Measurements from ENCODE around the gene KIAA1328.

DNA sequence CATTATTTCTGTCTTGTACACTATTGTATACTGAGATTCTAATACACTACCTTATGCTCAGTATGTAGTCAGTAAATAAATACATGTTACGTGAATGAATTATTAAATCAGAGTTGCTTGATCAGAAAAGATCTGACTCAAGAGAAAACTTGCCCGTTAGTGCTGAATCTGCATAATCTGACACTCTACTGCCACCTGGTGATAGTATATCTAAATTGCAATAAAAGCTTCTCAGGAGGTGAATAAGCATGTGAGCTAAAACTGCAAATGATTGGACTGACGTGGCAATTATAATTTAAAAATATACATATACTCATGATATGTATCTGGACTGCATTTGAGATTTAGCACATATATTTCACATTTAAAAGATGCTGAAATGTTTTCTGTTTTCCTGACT is 70.4 kb downstream of the KIAA1328 start:
- no peak for TF ChIP-seq NR2C2 (CRISPR knock-in tag; IDR thresholded peaks at IDR 0.05)
- TF ChIP-seq NR2C2 (tag; IDR thresholded peaks at IDR 0.05), result no peak
- peak; percentile 53; the same call in 1 of the 2 replicates for TF ChIP-seq REST (IDR thresholded peaks at IDR 0.05; ENCODE audit: borderline replicate concordance)
- no peak for TF ChIP-seq REST (CRISPR knock-in tag; IDR thresholded peaks at IDR 0.05; ENCODE audit: low read depth)
- TF ChIP-seq ZNF766 (CRISPR knock-in tag; conservative IDR thresholded peaks at IDR 0.05), result no peak
- TF ChIP-seq U2AF2 (optimal IDR thresholded peaks at IDR 0.05; ENCODE audit: low read depth, low read length), result no peak
- no peak for TF ChIP-seq BHLHE40 (IDR thresholded peaks at IDR 0.05; ENCODE audit: low read length)
- TF ChIP-seq SRF (CRISPR knock-in tag; IDR thresholded peaks at IDR 0.05), result no peak
- no peak for TF ChIP-seq NFYB (IDR thresholded peaks at IDR 0.05; ENCODE audit: extremely low read depth, insufficient read length)
- no peak for TF ChIP-seq SP2 (IDR thresholded peaks at IDR 0.05; ENCODE audit: extremely low read depth, low read depth, low read length, poor library complexity, severe bottlenecking)
- no peak for TF ChIP-seq LEF1 (IDR thresholded peaks at IDR 0.05)
- no peak for TF ChIP-seq SIN3A (IDR thresholded peaks at IDR 0.05; ENCODE audit: borderline replicate concordance in 2 of 2, control insufficient read depth in 1 of 2, low read depth in 2 of 2, low read length in 2 of 2)
- TF ChIP-seq, protein P1, sequence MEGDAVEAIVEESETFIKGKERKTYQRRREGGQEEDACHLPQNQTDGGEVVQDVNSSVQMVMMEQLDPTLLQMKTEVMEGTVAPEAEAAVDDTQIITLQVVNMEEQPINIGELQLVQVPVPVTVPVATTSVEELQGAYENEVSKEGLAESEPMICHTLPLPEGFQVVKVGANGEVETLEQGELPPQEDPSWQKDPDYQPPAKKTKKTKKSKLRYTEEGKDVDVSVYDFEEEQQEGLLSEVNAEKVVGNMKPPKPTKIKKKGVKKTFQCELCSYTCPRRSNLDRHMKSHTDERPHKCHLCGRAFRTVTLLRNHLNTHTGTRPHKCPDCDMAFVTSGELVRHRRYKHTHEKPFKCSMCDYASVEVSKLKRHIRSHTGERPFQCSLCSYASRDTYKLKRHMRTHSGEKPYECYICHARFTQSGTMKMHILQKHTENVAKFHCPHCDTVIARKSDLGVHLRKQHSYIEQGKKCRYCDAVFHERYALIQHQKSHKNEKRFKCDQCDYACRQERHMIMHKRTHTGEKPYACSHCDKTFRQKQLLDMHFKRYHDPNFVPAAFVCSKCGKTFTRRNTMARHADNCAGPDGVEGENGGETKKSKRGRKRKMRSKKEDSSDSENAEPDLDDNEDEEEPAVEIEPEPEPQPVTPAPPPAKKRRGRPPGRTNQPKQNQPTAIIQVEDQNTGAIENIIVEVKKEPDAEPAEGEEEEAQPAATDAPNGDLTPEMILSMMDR (IDR thresholded peaks at IDR 0.05 in 2 of 3, conservative IDR thresholded peaks at IDR 0.05 in 1 of 3; ENCODE audit: insufficient read depth in 2 of 3, low read depth in 1 of 3, low read length in 3 of 3), result peak; percentile 36 to 68 (median 62)
- TF ChIP-seq, protein P2, sequence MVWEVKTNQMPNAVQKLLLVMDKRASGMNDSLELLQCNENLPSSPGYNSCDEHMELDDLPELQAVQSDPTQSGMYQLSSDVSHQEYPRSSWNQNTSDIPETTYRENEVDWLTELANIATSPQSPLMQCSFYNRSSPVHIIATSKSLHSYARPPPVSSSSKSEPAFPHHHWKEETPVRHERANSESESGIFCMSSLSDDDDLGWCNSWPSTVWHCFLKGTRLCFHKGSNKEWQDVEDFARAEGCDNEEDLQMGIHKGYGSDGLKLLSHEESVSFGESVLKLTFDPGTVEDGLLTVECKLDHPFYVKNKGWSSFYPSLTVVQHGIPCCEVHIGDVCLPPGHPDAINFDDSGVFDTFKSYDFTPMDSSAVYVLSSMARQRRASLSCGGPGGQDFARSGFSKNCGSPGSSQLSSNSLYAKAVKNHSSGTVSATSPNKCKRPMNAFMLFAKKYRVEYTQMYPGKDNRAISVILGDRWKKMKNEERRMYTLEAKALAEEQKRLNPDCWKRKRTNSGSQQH (CRISPR knock-in tag; IDR thresholded peaks at IDR 0.05), result no peak
- TF ChIP-seq, protein P3, sequence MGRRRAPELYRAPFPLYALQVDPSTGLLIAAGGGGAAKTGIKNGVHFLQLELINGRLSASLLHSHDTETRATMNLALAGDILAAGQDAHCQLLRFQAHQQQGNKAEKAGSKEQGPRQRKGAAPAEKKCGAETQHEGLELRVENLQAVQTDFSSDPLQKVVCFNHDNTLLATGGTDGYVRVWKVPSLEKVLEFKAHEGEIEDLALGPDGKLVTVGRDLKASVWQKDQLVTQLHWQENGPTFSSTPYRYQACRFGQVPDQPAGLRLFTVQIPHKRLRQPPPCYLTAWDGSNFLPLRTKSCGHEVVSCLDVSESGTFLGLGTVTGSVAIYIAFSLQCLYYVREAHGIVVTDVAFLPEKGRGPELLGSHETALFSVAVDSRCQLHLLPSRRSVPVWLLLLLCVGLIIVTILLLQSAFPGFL (CRISPR knock-in tag; IDR thresholded peaks at IDR 0.05), result no peak
- no peak for TF ChIP-seq EZH2 (IDR thresholded peaks at IDR 0.05; ENCODE audit: borderline replicate concordance, low read depth, low read length)

Data from K562 (cell line).